HG03571 (cell line): ENCODE results near the gene PCSK9.

Experiments
- ATAC-seq: cut with Tn5 transposase; IDR thresholded peaks from one replicate; pipeline ENCODE4 v1.9.1; 2021; ENCODE audit not compliant: unreplicated experiment

Gene PCSK9

GRCh38 chr1:55057270-55057955 lies 18.1 kb downstream of the PCSK9 start:
- ATAC-seq, result no peak

GRCh38 chr1:55057956-55058298 lies 18.6 kb downstream of the PCSK9 start:
- no peak for ATAC-seq

- ATAC-seq, result no peak
These were observed 20.2 kb downstream of the PCSK9 start for GRCh38 chr1:55059302-55060132.

GRCh38 chr1:55060133-55060999 lies 21.0 kb downstream of the PCSK9 start:
- ATAC-seq, result no peak

- ATAC-seq, result no peak
These were observed 21.8 kb downstream of the PCSK9 start for GRCh38 chr1:55061000-55061705.

GRCh38 chr1:55061706-55062321 lies 22.5 kb downstream of the PCSK9 start:
- ATAC-seq, result no peak

GRCh38 chr1:55062801-55063576 lies 23.6 kb downstream of the PCSK9 start:
- ATAC-seq, result no peak

GRCh38 chr1:55063577-55063942 lies 24.2 kb downstream of the PCSK9 start:
- no peak for ATAC-seq

GRCh38 chr1:55064071-55064581 lies 24.8 kb downstream of the PCSK9 start:
- ATAC-seq, result no peak

- ATAC-seq, result no peak
These were observed 25.5 kb downstream of the PCSK9 start for GRCh38 chr1:55064861-55065263.

GRCh38 chr1:55065648-55066047 lies 26.3 kb downstream of the PCSK9 start:
- ATAC-seq, result no peak

GRCh38 chr1:55067022-55067778 lies 27.9 kb downstream of the PCSK9 start:
- ATAC-seq, result no peak

GRCh38 chr1:55067914-55068313 lies 28.6 kb downstream of the PCSK9 start:
- no peak for ATAC-seq

- no peak for ATAC-seq
These were observed 29.3 kb downstream of the PCSK9 start for GRCh38 chr1:55068638-55069037.

- no peak for ATAC-seq
These were observed 29.9 kb downstream of the PCSK9 start for GRCh38 chr1:55069280-55069679.

GRCh38 chr1:55070293-55071164 lies 31.2 kb downstream of the PCSK9 start:
- no peak for ATAC-seq

- ATAC-seq, result no peak
These were observed 32.1 kb downstream of the PCSK9 start for GRCh38 chr1:55071477-55071876.
